Measurements from ENCODE around the gene ZNF605. TPM values are rescaled to one million over a fixed set of nuclear protein-coding genes. Genes with fewer than 3 reads are reported as not detected.

Gene ZNF605
- polyA plus RNA-seq, 1 donor from 2014 or later = 22.6 TPM

- TF ChIP-seq EP300 (conservative IDR thresholded peaks at IDR 0.05; ENCODE audit: poor library complexity, severe bottlenecking) = no peak
Measured at GRCh38 chr12:132925597-132926414, 30.3 kb downstream of the ZNF605 start (continued).

- Histone ChIP-seq H3K4me3 (ENCODE audit: low read length) (no peak overlapping the region), H4K20me1 (ENCODE audit: insufficient read depth) (no peaks in the 10 kb centered on the region), H3K36me3 (ENCODE audit: insufficient read depth, low read length) (peaks cover 39% of the 10 kb centered on the region), H3K9me3 (ENCODE audit: low read length) (peaks cover 78% of the 10 kb centered on the region), H3K4me2 (ENCODE audit: low read length) (no peak overlapping the region), H3K9me2 (ENCODE audit: insufficient read depth, low read length) (no peaks in the 10 kb centered on the region), H3K9ac (ENCODE audit: low read length) (no peak overlapping the region), H3K27ac (ENCODE audit: low read length) (no peak overlapping the region), H3K79me2 (replicated peaks; ENCODE audit: insufficient read depth, low read length) (no peaks in the 10 kb centered on the region), H3K27me3 (ENCODE audit: insufficient read depth, low read depth, low read length) (no peaks in the 10 kb centered on the region), H3F3A (ENCODE audit: insufficient read depth, low read length, poor library complexity, severe bottlenecking) (no peaks in the 10 kb centered on the region), H2AFZ (ENCODE audit: low read depth, low read length) (no peak overlapping the region)
- no peak for TF ChIP-seq REST (IDR thresholded peaks at IDR 0.05; ENCODE audit: borderline replicate concordance)
- no peak for TF ChIP-seq POLR2AphosphoS5 (IDR thresholded peaks at IDR 0.05)
- TF ChIP-seq EZH2 (IDR thresholded peaks at IDR 0.05; ENCODE audit: borderline replicate concordance, insufficient read depth, low read length, poor library complexity, severe bottlenecking) = no peak
Measured at GRCh38 chr12:132924356-132924755, 31.8 kb downstream of the ZNF605 start.

GRCh38 chr12:132923356-132923909, 32.7 kb downstream of the ZNF605 start:
- peaks cover 36% of the 10 kb centered on the region for H3K36me3 ChIP-seq (ENCODE audit: insufficient read depth, low read length)
- no peak overlapping the region for H2AFZ ChIP-seq (ENCODE audit: low read depth, low read length)
- no peak overlapping the region for H3K4me3 ChIP-seq (ENCODE audit: low read length)

GRCh38 chr12:132922676-132923075, 33.4 kb downstream of the ZNF605 start:
- no peak for TF ChIP-seq SMC3 (conservative IDR thresholded peaks at IDR 0.05; ENCODE audit: poor library complexity)
- no peak for TF ChIP-seq CTCF (IDR thresholded peaks at IDR 0.05; ENCODE audit: poor library complexity, severe bottlenecking)
- TF ChIP-seq RAD21 (conservative IDR thresholded peaks at IDR 0.05) = no peak
- no peak for TF ChIP-seq MXI1 (conservative IDR thresholded peaks at IDR 0.05; ENCODE audit: poor library complexity, severe bottlenecking)
- no peak for TF ChIP-seq POLR2AphosphoS5 (IDR thresholded peaks at IDR 0.05)
- no peak for TF ChIP-seq TAF1 (IDR thresholded peaks at IDR 0.05; ENCODE audit: low read depth)
- no peak for TF ChIP-seq EP300 (conservative IDR thresholded peaks at IDR 0.05; ENCODE audit: poor library complexity, severe bottlenecking)
- no peak for TF ChIP-seq EZH2 (IDR thresholded peaks at IDR 0.05; ENCODE audit: borderline replicate concordance, insufficient read depth, low read length, poor library complexity, severe bottlenecking)
- TF ChIP-seq REST (IDR thresholded peaks at IDR 0.05; ENCODE audit: borderline replicate concordance) = no peak
- H3K4me3 ChIP-seq (ENCODE audit: low read length) = no peak overlapping the region
- no peaks in the 10 kb centered on the region for H4K20me1 ChIP-seq (ENCODE audit: insufficient read depth)
- H3K4me2 ChIP-seq (ENCODE audit: low read length) = no peak overlapping the region
- H3K9me2 ChIP-seq (ENCODE audit: insufficient read depth, low read length) = no peaks in the 10 kb centered on the region
- H3K27ac ChIP-seq (ENCODE audit: low read length) = no peak overlapping the region
- H3K79me2 ChIP-seq (replicated peaks; ENCODE audit: insufficient read depth, low read length) = no peaks in the 10 kb centered on the region
- peaks cover 72% of the 10 kb centered on the region for H3K9me3 ChIP-seq (ENCODE audit: low read length)
- H3K27me3 ChIP-seq (ENCODE audit: insufficient read depth, low read depth, low read length) = no peaks in the 10 kb centered on the region
- H3F3A ChIP-seq (ENCODE audit: insufficient read depth, low read length, poor library complexity, severe bottlenecking) = no peaks in the 10 kb centered on the region
- peaks cover 29% of the 10 kb centered on the region for H3K36me3 ChIP-seq (ENCODE audit: insufficient read depth, low read length)
- no peak overlapping the region for H2AFZ ChIP-seq (ENCODE audit: low read depth, low read length)
- H3K9ac ChIP-seq (ENCODE audit: low read length) = no peak overlapping the region

More at GRCh38 chr12:132923356-132923909, 32.7 kb downstream of the ZNF605 start:
- Histone ChIP-seq H3K79me2 (replicated peaks; ENCODE audit: insufficient read depth, low read length) (no peaks in the 10 kb centered on the region), H4K20me1 (ENCODE audit: insufficient read depth) (no peaks in the 10 kb centered on the region), H3K9me3 (ENCODE audit: low read length) (peaks cover 75% of the 10 kb centered on the region), H3K4me2 (ENCODE audit: low read length) (no peak overlapping the region), H3K27ac (ENCODE audit: low read length) (no peak overlapping the region), H3F3A (ENCODE audit: insufficient read depth, low read length, poor library complexity, severe bottlenecking) (no peaks in the 10 kb centered on the region), H3K9me2 (ENCODE audit: insufficient read depth, low read length) (no peaks in the 10 kb centered on the region), H3K27me3 (ENCODE audit: insufficient read depth, low read depth, low read length) (no peaks in the 10 kb centered on the region), H3K9ac (ENCODE audit: low read length) (no peak overlapping the region)
- TF ChIP-seq SMC3 (conservative IDR thresholded peaks at IDR 0.05; ENCODE audit: poor library complexity) = no peak
